Erythroblast (primary cell): ENCODE results near the gene UBA5.

Experiments
- GATA1 ChIP-seq: IDR thresholded peaks from 2 replicates; pipeline ENCODE4 v1.6.1; 2011; ENCODE audit warnings: low read depth, mild to moderate bottlenecking, control low read depth, low read length, moderate library complexity
- POLR2A ChIP-seq: IDR thresholded peaks from 2 replicates; pipeline ENCODE4 v1.6.1; 2011; ENCODE audit warnings: mild to moderate bottlenecking, low read length

GRCh38 chr3:132690040-132690439, 29.9 kb downstream of the UBA5 start:
- no peak for TF ChIP-seq POLR2A
- TF ChIP-seq GATA1: no peak
